Measurements from ENCODE around the gene PTPRN2.

DNA sequence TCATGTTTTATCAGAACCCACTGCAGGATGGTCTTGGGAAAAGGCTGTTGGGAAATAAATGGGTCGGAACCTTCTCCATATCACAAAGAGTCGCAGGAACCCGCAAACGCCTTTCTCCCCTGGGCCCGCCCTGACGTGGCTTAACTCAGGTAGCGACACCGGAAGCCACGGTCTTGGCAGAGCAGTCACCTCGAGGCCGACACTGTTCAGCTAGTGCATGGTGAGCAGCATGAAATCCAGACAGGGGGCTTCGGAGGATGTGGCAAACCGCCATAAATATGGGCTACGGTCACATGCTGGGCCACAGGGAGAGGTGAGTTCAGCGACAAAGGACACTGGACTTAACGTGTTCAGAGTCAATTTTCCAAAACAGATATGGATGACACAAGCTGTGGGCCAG, 421.9 kb downstream of the PTPRN2 start:
- no peak for TF ChIP-seq CTCF (conservative IDR thresholded peaks at IDR 0.05)
- TF ChIP-seq EZH2 (IDR thresholded peaks at IDR 0.05; ENCODE audit: low read depth), result peak; percentile 97

All from PC-9 (cell line).